ENCODE data around the gene CYP1B1. TPM values are rescaled to one million over a fixed set of nuclear protein-coding genes. Genes with fewer than 3 reads are reported as not detected.

Gene CYP1B1
- total and polyA plus RNA-seq, 2 donors (not counting 1 experiment from before 2014, with no cell fraction given) = 43.2 to 94.1 TPM

DNA sequence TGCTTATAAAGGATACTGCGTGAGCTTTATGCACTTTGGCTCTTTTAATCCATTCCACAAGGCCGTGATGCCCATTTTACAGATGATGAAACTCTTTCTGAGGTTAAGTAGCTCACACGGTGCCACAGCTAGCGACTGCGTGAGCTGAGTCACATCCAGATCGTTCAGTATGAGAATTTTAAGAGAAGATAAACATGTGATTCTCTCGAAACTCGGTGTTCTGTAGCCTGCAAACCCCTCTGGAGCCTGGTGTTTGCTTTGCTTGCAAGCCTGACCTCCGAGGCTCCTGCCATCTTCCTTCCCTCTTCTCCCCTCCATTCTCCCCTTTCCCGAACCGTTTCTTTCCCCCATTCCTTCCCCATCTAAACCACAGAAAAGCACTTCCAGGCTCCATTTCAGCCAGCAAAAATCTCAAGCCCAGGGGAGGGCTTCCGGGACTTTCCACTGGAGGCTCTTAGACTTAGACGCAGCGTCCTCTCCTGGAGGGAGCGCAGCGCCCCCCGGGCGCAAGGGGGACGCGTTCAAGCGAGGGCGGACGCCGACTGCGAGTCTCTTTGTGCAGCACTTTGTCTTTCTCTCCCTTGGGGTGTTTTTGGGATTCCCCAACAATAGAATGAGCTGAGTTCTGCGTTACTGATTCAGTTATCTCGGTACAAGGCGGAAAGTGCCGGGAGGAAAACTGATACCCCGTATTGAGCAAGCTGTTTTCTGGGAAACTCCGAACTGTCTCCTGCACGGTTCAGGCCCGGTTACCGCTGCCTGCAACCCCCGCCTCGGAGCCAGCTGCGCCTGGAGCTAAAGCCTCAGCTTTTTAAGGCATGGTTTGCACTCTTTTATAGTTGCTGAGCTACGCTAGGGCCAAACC is 38.0 kb downstream of the CYP1B1 start:
- Histone ChIP-seq H3K4me2 (ENCODE audit: extremely low read depth, insufficient read depth, low read length) (peak overlapping the region; percentile 79), H3K4me3 (replicated peaks in 1 of 4; ENCODE audit: control extremely low read depth in 1 of 4, insufficient read depth in 1 of 4, low read depth in 3 of 4, low read length in 4 of 4) (peak overlapping the region; percentile 22 to 50 (median 36)), H4K20me1 (ENCODE audit: control insufficient read depth, extremely low read depth, insufficient read depth, low read length) (no peaks in the 10 kb centered on the region), H3K9ac (ENCODE audit: insufficient read depth, low read length) (no peak overlapping the region), H3K79me2 (ENCODE audit: control insufficient read depth, insufficient read depth, low read length) (no peaks in the 10 kb centered on the region), H3K27me3 (ENCODE audit: control insufficient read depth, insufficient read depth, low read length) (no peaks in the 10 kb centered on the region), H3K9me3 (ENCODE audit: control insufficient read depth, insufficient read depth, low read depth, low read length) (no peaks in the 10 kb centered on the region), H3K4me1 (ENCODE audit: control insufficient read depth, extremely low read depth, insufficient read depth, low read length) (peaks cover 5% of the 10 kb centered on the region), H3K27ac (ENCODE audit: insufficient read depth, low read length) (no peak overlapping the region), H2AFZ (ENCODE audit: low read length) (peak overlapping the region; percentile 72), H3K36me3 (ENCODE audit: control insufficient read depth, insufficient read depth, low read length) (no peaks in the 10 kb centered on the region)
- DNase-seq (ENCODE audit: low read depth in 2 of 2) = peak; percentile 57 to 59
- no peak for TF ChIP-seq EZH2 (IDR thresholded peaks at IDR 0.05; ENCODE audit: low read length, missing control alignments)
- TF ChIP-seq, protein P1, sequence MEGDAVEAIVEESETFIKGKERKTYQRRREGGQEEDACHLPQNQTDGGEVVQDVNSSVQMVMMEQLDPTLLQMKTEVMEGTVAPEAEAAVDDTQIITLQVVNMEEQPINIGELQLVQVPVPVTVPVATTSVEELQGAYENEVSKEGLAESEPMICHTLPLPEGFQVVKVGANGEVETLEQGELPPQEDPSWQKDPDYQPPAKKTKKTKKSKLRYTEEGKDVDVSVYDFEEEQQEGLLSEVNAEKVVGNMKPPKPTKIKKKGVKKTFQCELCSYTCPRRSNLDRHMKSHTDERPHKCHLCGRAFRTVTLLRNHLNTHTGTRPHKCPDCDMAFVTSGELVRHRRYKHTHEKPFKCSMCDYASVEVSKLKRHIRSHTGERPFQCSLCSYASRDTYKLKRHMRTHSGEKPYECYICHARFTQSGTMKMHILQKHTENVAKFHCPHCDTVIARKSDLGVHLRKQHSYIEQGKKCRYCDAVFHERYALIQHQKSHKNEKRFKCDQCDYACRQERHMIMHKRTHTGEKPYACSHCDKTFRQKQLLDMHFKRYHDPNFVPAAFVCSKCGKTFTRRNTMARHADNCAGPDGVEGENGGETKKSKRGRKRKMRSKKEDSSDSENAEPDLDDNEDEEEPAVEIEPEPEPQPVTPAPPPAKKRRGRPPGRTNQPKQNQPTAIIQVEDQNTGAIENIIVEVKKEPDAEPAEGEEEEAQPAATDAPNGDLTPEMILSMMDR (conservative IDR thresholded peaks at IDR 0.05 in 1 of 2, IDR thresholded peaks at IDR 0.05 in 1 of 2; ENCODE audit: low read depth in 1 of 2, low read length in 2 of 2) = peak; percentile 53 to 55

DNA sequence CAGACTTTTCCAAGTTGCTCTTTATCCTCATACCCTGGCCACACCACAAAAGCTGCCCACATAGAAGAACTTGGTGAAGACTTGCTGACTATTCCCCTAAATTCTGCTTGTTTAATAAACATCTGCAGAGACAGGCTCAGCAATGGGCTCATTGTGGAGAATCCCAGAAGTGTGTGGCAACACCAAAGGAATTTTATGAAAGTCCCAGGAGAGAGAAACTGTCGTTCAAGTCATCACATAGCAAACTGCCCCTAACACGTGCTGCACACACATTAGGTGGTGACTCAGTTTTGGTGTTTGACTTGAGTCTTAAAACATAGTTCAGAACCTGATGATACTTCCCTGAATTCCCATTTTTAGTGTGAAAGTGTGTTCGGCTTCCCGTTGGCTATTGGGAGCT is 38.6 kb downstream of the CYP1B1 start:
- Histone ChIP-seq H3K27me3 (ENCODE audit: control insufficient read depth, insufficient read depth, low read length) (no peaks in the 10 kb centered on the region), H3K79me2 (ENCODE audit: control insufficient read depth, insufficient read depth, low read length) (no peaks in the 10 kb centered on the region), H3K4me3 (replicated peaks in 1 of 4; ENCODE audit: control extremely low read depth in 1 of 4, insufficient read depth in 1 of 4, low read depth in 3 of 4, low read length in 4 of 4) (no peak overlapping the region), H3K36me3 (ENCODE audit: control insufficient read depth, insufficient read depth, low read length) (no peaks in the 10 kb centered on the region), H4K20me1 (ENCODE audit: control insufficient read depth, extremely low read depth, insufficient read depth, low read length) (no peaks in the 10 kb centered on the region), H2AFZ (ENCODE audit: low read length) (no peak overlapping the region), H3K4me2 (ENCODE audit: extremely low read depth, insufficient read depth, low read length) (no peak overlapping the region), H3K9ac (ENCODE audit: insufficient read depth, low read length) (no peak overlapping the region), H3K27ac (ENCODE audit: insufficient read depth, low read length) (no peak overlapping the region), H3K4me1 (ENCODE audit: control insufficient read depth, extremely low read depth, insufficient read depth, low read length) (peaks cover 5% of the 10 kb centered on the region), H3K9me3 (ENCODE audit: control insufficient read depth, insufficient read depth, low read depth, low read length) (no peaks in the 10 kb centered on the region)
- TF ChIP-seq, protein P1 (conservative IDR thresholded peaks at IDR 0.05 in 1 of 2, IDR thresholded peaks at IDR 0.05 in 1 of 2; ENCODE audit: low read depth in 1 of 2, low read length in 2 of 2) = no peak
- no peak for TF ChIP-seq EZH2 (IDR thresholded peaks at IDR 0.05; ENCODE audit: low read length, missing control alignments)
- no peak for DNase-seq (ENCODE audit: low read depth in 2 of 2)

DNA sequence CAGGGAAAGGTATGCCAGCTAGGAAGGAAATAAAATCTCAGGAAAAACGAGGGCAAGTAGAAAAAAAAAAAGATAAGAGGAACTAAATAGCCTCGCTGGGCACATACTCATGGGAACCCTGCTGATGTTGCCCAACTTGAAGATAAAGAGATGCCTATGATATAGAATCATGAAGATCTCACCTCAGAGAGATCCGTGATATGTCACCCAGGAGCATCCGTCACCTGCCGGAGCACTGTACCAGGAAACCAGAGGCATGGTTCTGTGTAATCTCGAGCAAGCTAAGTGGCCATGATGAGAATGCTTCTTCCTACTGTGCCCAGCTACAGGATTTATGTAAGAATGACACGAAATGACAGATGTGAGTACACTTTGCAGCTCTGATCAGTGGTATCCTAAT is 40.0 kb downstream of the CYP1B1 start:
- Histone ChIP-seq H4K20me1 (ENCODE audit: control insufficient read depth, extremely low read depth, insufficient read depth, low read length) (no peaks in the 10 kb centered on the region), H3K27ac (ENCODE audit: insufficient read depth, low read length) (no peak overlapping the region), H3K4me1 (ENCODE audit: control insufficient read depth, extremely low read depth, insufficient read depth, low read length) (peaks cover 5% of the 10 kb centered on the region), H3K9me3 (ENCODE audit: control insufficient read depth, insufficient read depth, low read depth, low read length) (no peaks in the 10 kb centered on the region), H3K36me3 (ENCODE audit: control insufficient read depth, insufficient read depth, low read length) (no peaks in the 10 kb centered on the region), H3K4me3 (replicated peaks in 1 of 4; ENCODE audit: control extremely low read depth in 1 of 4, insufficient read depth in 1 of 4, low read depth in 3 of 4, low read length in 4 of 4) (no peak overlapping the region), H3K27me3 (ENCODE audit: control insufficient read depth, insufficient read depth, low read length) (no peaks in the 10 kb centered on the region), H3K4me2 (ENCODE audit: extremely low read depth, insufficient read depth, low read length) (no peak overlapping the region), H3K9ac (ENCODE audit: insufficient read depth, low read length) (no peak overlapping the region), H2AFZ (ENCODE audit: low read length) (no peak overlapping the region), H3K79me2 (ENCODE audit: control insufficient read depth, insufficient read depth, low read length) (no peaks in the 10 kb centered on the region)
- TF ChIP-seq EZH2 (IDR thresholded peaks at IDR 0.05; ENCODE audit: low read length, missing control alignments) = no peak
- TF ChIP-seq, protein P1 (conservative IDR thresholded peaks at IDR 0.05 in 1 of 2, IDR thresholded peaks at IDR 0.05 in 1 of 2; ENCODE audit: low read depth in 1 of 2, low read length in 2 of 2) = no peak
- DNase-seq (ENCODE audit: low read depth in 2 of 2) = no peak
